Fibroblast of lung (primary cell): ENCODE measurements around the gene OBSL1. TPM values are rescaled to one million over a fixed set of nuclear protein-coding genes. Genes with fewer than 3 reads are reported as not detected.

ENCODE experiments used
- DNase-seq, 2 donors: peaks; one replicate each; pipeline versions ENCODE4 v3.0.0 to v3.0.0-alpha.2; 2010; ENCODE audit warnings: low read depth in 2 of 2
- H2AFZ ChIP-seq: 2 replicates; pipeline ENCODE4 v1.5.1; 2012; ENCODE audit warnings: low read length, control low read depth, inconsistent platforms
- H3K27ac ChIP-seq: 2 replicates; pipeline ENCODE4 v1.5.1; 2011; ENCODE audit warnings: low read length, control low read depth; ENCODE audit not compliant: insufficient read depth
- H3K27me3 ChIP-seq: 2 replicates; pipeline ENCODE4 v1.5.1; 2011; ENCODE audit warnings: mild to moderate bottlenecking, low read length; ENCODE audit not compliant: control insufficient read depth, insufficient read depth
- H3K36me3 ChIP-seq: 2 replicates; pipeline ENCODE4 v1.5.1; 2011; ENCODE audit warnings: low read length; ENCODE audit not compliant: control insufficient read depth, insufficient read depth
- H3K4me1 ChIP-seq: 2 replicates; pipeline ENCODE4 v1.5.1; 2011; ENCODE audit warnings: low read length; ENCODE audit not compliant: control insufficient read depth, insufficient read depth; ENCODE audit errors: extremely low read depth
- H3K4me2 ChIP-seq: 2 replicates; pipeline ENCODE4 v1.5.1; 2011; ENCODE audit warnings: low read length, control low read depth; ENCODE audit not compliant: insufficient read depth; ENCODE audit errors: extremely low read depth
- H3K4me3 ChIP-seq, 4 experiments: fragments of 200-600 bp in 1 of 4; sonication (generic) in 1 of 4; replicated peaks in 1 of 4; 2 replicates each; pipeline ENCODE4 v1.5.1; 2011 to 2016; ENCODE audit warnings: low read length in 4 of 4, low read depth in 3 of 4, mild to moderate bottlenecking in 3 of 4, control low read depth in 2 of 4, inconsistent platforms in 1 of 4, mixed read lengths in 1 of 4; ENCODE audit not compliant: insufficient read depth in 1 of 4; ENCODE audit errors: control extremely low read depth in 1 of 4
- H3K79me2 ChIP-seq: 2 replicates; pipeline ENCODE4 v1.5.1; 2012; ENCODE audit warnings: mild to moderate bottlenecking, low read length, inconsistent platforms; ENCODE audit not compliant: control insufficient read depth, insufficient read depth
- H3K9ac ChIP-seq: 2 replicates; pipeline ENCODE4 v1.5.1; 2011; ENCODE audit warnings: mild to moderate bottlenecking, low read length, control low read depth; ENCODE audit not compliant: insufficient read depth
- H3K9me3 ChIP-seq: 2 replicates; pipeline ENCODE4 v1.5.1; 2012; ENCODE audit warnings: low read depth, low read length; ENCODE audit not compliant: control insufficient read depth, insufficient read depth
- H4K20me1 ChIP-seq: 2 replicates; pipeline ENCODE4 v1.5.1; 2011; ENCODE audit warnings: low read length; ENCODE audit not compliant: control insufficient read depth, insufficient read depth; ENCODE audit errors: extremely low read depth
- EZH2 ChIP-seq: IDR thresholded peaks from 2 replicates; pipeline ENCODE4 v1.5.1; 2012; ENCODE audit warnings: low read length, control low read depth, mild to moderate bottlenecking; ENCODE audit errors: missing control alignments
- polyA plus RNA-seq, 2 donors: library from polyadenylated mRNA; depleted of rRNA in 1 of 2; stranded (reverse) in 1 of 2; unstranded in 1 of 2; fragments of >200 nt; gene quantifications; 2 replicates each; pipeline ENCODE4 v1.2.1, GENCODE V29; 2011 to 2012; ENCODE audit warnings: missing spikeins in 1 of 2
- total RNA-seq: library from RNA; depleted of rRNA; stranded (reverse); fragments of >200 nt; gene quantifications from 2 replicates; pipeline ENCODE4 v1.2.1, GENCODE V29; 2014
- TF ChIP-seq, protein P1 (sequence below), 2 donors: IDR thresholded peaks in 1 of 2; conservative IDR thresholded peaks in 1 of 2; 1 replicate in 1 of 2; 2 replicates in 1 of 2; pipeline ENCODE4 v1.5.1; 2011 to 2012; ENCODE audit warnings: low read length in 2 of 2, control low read depth in 1 of 2, inconsistent platforms in 1 of 2, low read depth in 1 of 2, mild to moderate bottlenecking in 1 of 2

The OBSL1 gene
- total and polyA plus RNA-seq, 2 donors (not counting 1 experiment from before 2014, with no cell fraction given) = 24.7 to 28.7 TPM

- Histone ChIP-seq H3K27ac (no peak overlapping the region), H3K27me3 (no peaks in the 10 kb centered on the region), H3K79me2 (peaks cover 4% of the 10 kb centered on the region), H3K4me1 (peaks cover 5% of the 10 kb centered on the region), H3K9me3 (no peaks in the 10 kb centered on the region), H4K20me1 (no peaks in the 10 kb centered on the region), H3K36me3 (peaks cover 17% of the 10 kb centered on the region), H2AFZ (no peak overlapping the region), H3K4me2 (peak overlapping the region; percentile 13), H3K9ac (no peak overlapping the region), H3K4me3 (peak overlapping the region in 1 of 4 experiments; percentile 87)
- DNase-seq = peak; percentile 58 to 60
- TF ChIP-seq, protein P1, sequence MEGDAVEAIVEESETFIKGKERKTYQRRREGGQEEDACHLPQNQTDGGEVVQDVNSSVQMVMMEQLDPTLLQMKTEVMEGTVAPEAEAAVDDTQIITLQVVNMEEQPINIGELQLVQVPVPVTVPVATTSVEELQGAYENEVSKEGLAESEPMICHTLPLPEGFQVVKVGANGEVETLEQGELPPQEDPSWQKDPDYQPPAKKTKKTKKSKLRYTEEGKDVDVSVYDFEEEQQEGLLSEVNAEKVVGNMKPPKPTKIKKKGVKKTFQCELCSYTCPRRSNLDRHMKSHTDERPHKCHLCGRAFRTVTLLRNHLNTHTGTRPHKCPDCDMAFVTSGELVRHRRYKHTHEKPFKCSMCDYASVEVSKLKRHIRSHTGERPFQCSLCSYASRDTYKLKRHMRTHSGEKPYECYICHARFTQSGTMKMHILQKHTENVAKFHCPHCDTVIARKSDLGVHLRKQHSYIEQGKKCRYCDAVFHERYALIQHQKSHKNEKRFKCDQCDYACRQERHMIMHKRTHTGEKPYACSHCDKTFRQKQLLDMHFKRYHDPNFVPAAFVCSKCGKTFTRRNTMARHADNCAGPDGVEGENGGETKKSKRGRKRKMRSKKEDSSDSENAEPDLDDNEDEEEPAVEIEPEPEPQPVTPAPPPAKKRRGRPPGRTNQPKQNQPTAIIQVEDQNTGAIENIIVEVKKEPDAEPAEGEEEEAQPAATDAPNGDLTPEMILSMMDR (conservative IDR thresholded peaks at IDR 0.05 in 1 of 2, IDR thresholded peaks at IDR 0.05 in 1 of 2; ENCODE audit: low read depth in 1 of 2, low read length in 2 of 2) = peak; percentile 63 to 81
- no peak for TF ChIP-seq EZH2
Observed at GRCh38 chr2:219541611-219542180, 29.6 kb downstream of the OBSL1 start.

DNA sequence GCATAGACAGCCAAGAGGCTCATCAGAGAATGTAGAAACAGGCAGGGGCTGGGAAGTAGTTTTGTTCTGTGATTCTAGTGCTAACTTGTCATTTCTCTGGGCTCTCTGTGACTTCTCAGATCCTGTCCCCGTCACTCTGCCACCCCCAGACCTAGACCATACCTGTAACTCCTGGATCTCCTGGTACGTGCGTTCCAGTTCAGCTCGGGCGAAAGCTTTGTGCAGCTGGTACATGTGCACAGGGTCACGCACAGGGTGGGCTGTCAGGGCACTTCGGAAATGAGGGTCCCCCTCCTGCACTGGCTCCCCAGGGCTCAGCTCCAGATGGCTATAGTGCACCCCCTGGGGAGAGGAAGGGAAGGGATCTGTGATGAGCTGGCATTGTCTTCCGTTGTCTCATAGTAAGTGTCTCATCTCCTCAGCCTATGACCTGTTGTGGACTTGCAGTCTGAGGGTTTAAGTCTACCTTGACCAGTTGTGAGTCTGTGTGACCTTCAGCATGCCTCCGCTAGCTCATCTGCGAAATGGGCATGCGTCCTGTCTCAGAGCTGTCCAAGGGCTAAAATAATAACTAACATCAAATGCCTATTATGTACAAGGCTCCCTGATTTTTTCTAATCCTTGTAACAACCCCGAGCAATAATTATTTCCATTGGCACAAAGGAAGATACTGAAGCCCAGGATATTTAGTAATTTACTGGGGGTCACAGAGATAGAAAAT is 30.4 kb downstream of the OBSL1 start:
- peaks cover 4% of the 10 kb centered on the region for H3K79me2 ChIP-seq
- no peak overlapping the region for H2AFZ ChIP-seq
- peaks cover 17% of the 10 kb centered on the region for H3K36me3 ChIP-seq
- H3K27me3 ChIP-seq = no peaks in the 10 kb centered on the region
- no peaks in the 10 kb centered on the region for H4K20me1 ChIP-seq
- DNase-seq = no peak
- H3K27ac ChIP-seq = no peak overlapping the region
- no peak overlapping the region for H3K4me3 ChIP-seq
- H3K4me2 ChIP-seq = no peak overlapping the region
- H3K4me1 ChIP-seq = peaks cover 5% of the 10 kb centered on the region
- no peak for TF ChIP-seq EZH2
- TF ChIP-seq, protein P1 (conservative IDR thresholded peaks at IDR 0.05 in 1 of 2, IDR thresholded peaks at IDR 0.05 in 1 of 2; ENCODE audit: low read depth in 1 of 2, low read length in 2 of 2) = no peak
- no peaks in the 10 kb centered on the region for H3K9me3 ChIP-seq
- H3K9ac ChIP-seq = no peak overlapping the region

- no peak for DNase-seq
- no peak for TF ChIP-seq EZH2
- TF ChIP-seq, protein P1 (conservative IDR thresholded peaks at IDR 0.05 in 1 of 2, IDR thresholded peaks at IDR 0.05 in 1 of 2; ENCODE audit: low read depth in 1 of 2, low read length in 2 of 2) = no peak
- Histone ChIP-seq H3K4me3 (no peak overlapping the region), H2AFZ (no peak overlapping the region), H3K9ac (no peak overlapping the region), H3K27ac (no peak overlapping the region), H3K79me2 (peaks cover 4% of the 10 kb centered on the region), H3K36me3 (peaks cover 17% of the 10 kb centered on the region), H4K20me1 (no peaks in the 10 kb centered on the region), H3K4me2 (no peak overlapping the region), H3K9me3 (no peaks in the 10 kb centered on the region), H3K27me3 (no peaks in the 10 kb centered on the region), H3K4me1 (peaks cover 5% of the 10 kb centered on the region)
Observed at GRCh38 chr2:219539926-219540678, 31.2 kb downstream of the OBSL1 start.
